Left lobe of liver (tissue), 2 donors: ENCODE data around the gene DENND1A. TPM values are rescaled to one million over a fixed set of nuclear protein-coding genes. Genes with fewer than 3 reads are reported as not detected.
"Not testable (repeated sequence)": the region's sequence is repeated elsewhere in the genome, so short reads cannot be mapped to it uniquely, and the experiment has no call there.

Source experiments
- ATAC-seq: fragments of 200-7000 bp; cut with Tn5 transposase; one replicate; pipeline ENCODE4 v1.9.1; 2020; ENCODE audit warnings: mild to moderate bottlenecking, moderate library complexity
- DNase-seq: peaks from one replicate; pipeline ENCODE4 v3.0.0-alpha.2; 2020; ENCODE audit warnings: low spot score
- total RNA-seq: library from RNA; stranded (reverse); gene quantifications from one replicate; pipeline ENCODE4 v1.2.1, GENCODE V29; 2021
- donor health status: DM: no; HTN: no; CAD: no; lungs with moderate emphysema.
- donor health status: DM: no; HTN: yes; CAD: no.

DENND1A gene
- total RNA-seq, 1 donor from 2014 or later: 15.5 TPM

GRCh38 chr9:123823194-123823947 is 106.6 kb downstream of the DENND1A start:
- no peak for DNase-seq
- no peak for ATAC-seq

- ATAC-seq (no peak), DNase-seq (no peak)
These were observed 108.3 kb downstream of the DENND1A start for GRCh38 chr9:123821619-123822018.

GRCh38 chr9:123820139-123820538 is 109.8 kb downstream of the DENND1A start:
- ATAC-seq (no peak), DNase-seq (no peak)

- no peak for ATAC-seq
- no peak for DNase-seq
These were observed 113.0 kb downstream of the DENND1A start for GRCh38 chr9:123816817-123817472.

GRCh38 chr9:123815856-123816255 is 114.1 kb downstream of the DENND1A start:
- not testable (repeated sequence) for DNase-seq, ATAC-seq

GRCh38 chr9:123814496-123814895 is 115.4 kb downstream of the DENND1A start:
- ATAC-seq: no peak
- no peak for DNase-seq

- no peak for ATAC-seq
- no peak for DNase-seq
These were observed 116.9 kb downstream of the DENND1A start for GRCh38 chr9:123812984-123813383.

GRCh38 chr9:123807251-123807650 is 122.7 kb downstream of the DENND1A start:
- DNase-seq (no peak), ATAC-seq (no peak)

GRCh38 chr9:123806829-123807228 is 123.1 kb downstream of the DENND1A start:
- DNase-seq: no peak
- no peak for ATAC-seq

- no peak for DNase-seq
- ATAC-seq: no peak
These were observed 131.7 kb downstream of the DENND1A start for GRCh38 chr9:123798195-123798594.

- no peak for DNase-seq
- ATAC-seq: peak; percentile 64
These were observed 133.1 kb downstream of the DENND1A start for GRCh38 chr9:123796618-123797484.

- ATAC-seq (no peak), DNase-seq (no peak)
These were observed 133.8 kb downstream of the DENND1A start for GRCh38 chr9:123796094-123796493.

GRCh38 chr9:123795336-123795735 is 134.6 kb downstream of the DENND1A start:
- ATAC-seq (no peak), DNase-seq (no peak)

GRCh38 chr9:123792501-123792900 is 137.4 kb downstream of the DENND1A start:
- ATAC-seq (peak; percentile 24), DNase-seq (no peak)

GRCh38 chr9:123789554-123790292 is 140.2 kb downstream of the DENND1A start:
- ATAC-seq (no peak), DNase-seq (no peak)

GRCh38 chr9:123787416-123787815 is 142.5 kb downstream of the DENND1A start:
- DNase-seq (no peak), ATAC-seq (no peak)

GRCh38 chr9:123784518-123784917 is 145.4 kb downstream of the DENND1A start:
- DNase-seq (no peak), ATAC-seq (no peak)

GRCh38 chr9:123778232-123778902 is 151.6 kb downstream of the DENND1A start:
- no peak for ATAC-seq
- DNase-seq: no peak

GRCh38 chr9:123776708-123777537 is 153.0 kb downstream of the DENND1A start:
- no peak for DNase-seq
- no peak for ATAC-seq
